ENCODE data around the gene KLF11.

The KLF11 gene

GRCh38 chr2:10039658-10040410 is 3.5 kb upstream of the KLF11 start:
- H2BK5ac ChIP-seq (ENCODE audit: low read depth, low read length, poor library complexity): no peak overlapping the region
- H3K23ac ChIP-seq (ENCODE audit: low read length): no peak overlapping the region
- no CpG with 5 or more reads among the region's 16 CpGs for WGBS (ENCODE audit: extremely low coverage, insufficient coverage, insufficient read length)
- no peak overlapping the region for H3K9ac ChIP-seq (ENCODE audit: low read length)
- H3K4me2 ChIP-seq (ENCODE audit: low read length): no peak overlapping the region
- H3K14ac ChIP-seq (ENCODE audit: low read length): no peak overlapping the region
- H2AK5ac ChIP-seq (ENCODE audit: low read length): no peak overlapping the region
- no peak overlapping the region for H3K4me3 ChIP-seq (ENCODE audit: low read depth, low read length)
- H2BK120ac ChIP-seq (ENCODE audit: insufficient read depth, low read length, poor library complexity): no peak overlapping the region
- H4K12ac ChIP-seq (ENCODE audit: low read depth, low read length): no peak overlapping the region
- H4K8ac ChIP-seq (ENCODE audit: low read depth, low read length): no peak overlapping the region
- peaks cover 0 to 3% of the 10 kb centered on the region in 2 experiments for H3K36me3 ChIP-seq (ENCODE audit: control insufficient read depth in 1 of 2, insufficient read depth in 2 of 2, low read length in 2 of 2)
- no peaks in the 10 kb centered on the region for H3K27me3 ChIP-seq (ENCODE audit: insufficient read depth, low read length)
- no peak overlapping the region for H2BK12ac ChIP-seq (ENCODE audit: low read length)
- DNase-seq: peak in 1 of 2 donors; percentile 42
- no peak overlapping the region for H3K27ac ChIP-seq (ENCODE audit: low read depth, low read length)
- H4K91ac ChIP-seq (ENCODE audit: low read depth, low read length): no peak overlapping the region
- H2AFZ ChIP-seq (ENCODE audit: insufficient read depth, low read length, poor library complexity): no peak overlapping the region
- H3K4ac ChIP-seq (ENCODE audit: low read depth, low read length): no peak overlapping the region
- H3K9me3 ChIP-seq (ENCODE audit: insufficient read depth, low read depth, low read length): peaks cover 4% of the 10 kb centered on the region
- peaks cover 12 to 18% of the 10 kb centered on the region in 2 experiments for H3K4me1 ChIP-seq (ENCODE audit: control insufficient read depth in 1 of 2, insufficient read depth in 2 of 2, low read length in 2 of 2)
- H3K79me2 ChIP-seq (ENCODE audit: control insufficient read depth, insufficient read depth, low read length, poor library complexity): peaks cover 2% of the 10 kb centered on the region
- H3K79me1 ChIP-seq (ENCODE audit: low read length): peaks cover 11% of the 10 kb centered on the region
- H3K18ac ChIP-seq (ENCODE audit: low read length): no peak overlapping the region

GRCh38 chr2:10041711-10042110 is 1.6 kb upstream of the KLF11 start:
- peaks cover 2% of the 10 kb centered on the region for H3K79me2 ChIP-seq (ENCODE audit: control insufficient read depth, insufficient read depth, low read length, poor library complexity)
- H3K27me3 ChIP-seq (ENCODE audit: insufficient read depth, low read length): no peaks in the 10 kb centered on the region
- no peak overlapping the region for H2AK5ac ChIP-seq (ENCODE audit: low read length)
- no peak overlapping the region for H4K91ac ChIP-seq (ENCODE audit: low read depth, low read length)
- H3K9ac ChIP-seq (ENCODE audit: low read length): no peak overlapping the region
- H2BK12ac ChIP-seq (ENCODE audit: low read length): no peak overlapping the region
- DNase-seq: no peak
- H3K4me1 ChIP-seq (ENCODE audit: control insufficient read depth in 1 of 2, insufficient read depth in 2 of 2, low read length in 2 of 2): peaks cover 12 to 18% of the 10 kb centered on the region in 2 experiments
- peaks cover 11% of the 10 kb centered on the region for H3K79me1 ChIP-seq (ENCODE audit: low read length)
- no peak overlapping the region for H4K12ac ChIP-seq (ENCODE audit: low read depth, low read length)
- H3K9me3 ChIP-seq (ENCODE audit: insufficient read depth, low read depth, low read length): peaks cover 4% of the 10 kb centered on the region
- H2AFZ ChIP-seq (ENCODE audit: insufficient read depth, low read length, poor library complexity): no peak overlapping the region
- no peak overlapping the region for H2BK120ac ChIP-seq (ENCODE audit: insufficient read depth, low read length, poor library complexity)
- no peak overlapping the region for H2BK5ac ChIP-seq (ENCODE audit: low read depth, low read length, poor library complexity)
- no peak overlapping the region for H4K8ac ChIP-seq (ENCODE audit: low read depth, low read length)
- no peak overlapping the region for H3K18ac ChIP-seq (ENCODE audit: low read length)
- no peak overlapping the region for H3K23ac ChIP-seq (ENCODE audit: low read length)
- H3K36me3 ChIP-seq (ENCODE audit: control insufficient read depth in 1 of 2, insufficient read depth in 2 of 2, low read length in 2 of 2): peaks cover 0 to 3% of the 10 kb centered on the region in 2 experiments
- no peak overlapping the region for H3K4me3 ChIP-seq (ENCODE audit: low read depth, low read length)
- WGBS (ENCODE audit: extremely low coverage, insufficient coverage, insufficient read length): no CpG with 5 or more reads among the region's 14 CpGs
- no peak overlapping the region for H3K27ac ChIP-seq (ENCODE audit: low read depth, low read length)
- H3K4ac ChIP-seq (ENCODE audit: low read depth, low read length): no peak overlapping the region
- H3K14ac ChIP-seq (ENCODE audit: low read length): no peak overlapping the region
- H3K4me2 ChIP-seq (ENCODE audit: low read length): no peak overlapping the region

- H2AFZ ChIP-seq (ENCODE audit: insufficient read depth, low read length, poor library complexity): peak overlapping the region; percentile 23
- peaks cover 2% of the 10 kb centered on the region for H3K79me2 ChIP-seq (ENCODE audit: control insufficient read depth, insufficient read depth, low read length, poor library complexity)
- H4K12ac ChIP-seq (ENCODE audit: low read depth, low read length): peak overlapping the region; percentile 56
- peak overlapping the region; percentile 68 for H2BK12ac ChIP-seq (ENCODE audit: low read length)
- peak overlapping the region; percentile 51 for H4K8ac ChIP-seq (ENCODE audit: low read depth, low read length)
- H2BK120ac ChIP-seq (ENCODE audit: insufficient read depth, low read length, poor library complexity): peak overlapping the region; percentile 40
- peak overlapping the region; percentile 35 for H3K27ac ChIP-seq (ENCODE audit: low read depth, low read length)
- no peak overlapping the region for H2AK5ac ChIP-seq (ENCODE audit: low read length)
- peaks cover 0 to 3% of the 10 kb centered on the region in 2 experiments for H3K36me3 ChIP-seq (ENCODE audit: control insufficient read depth in 1 of 2, insufficient read depth in 2 of 2, low read length in 2 of 2)
- H3K27me3 ChIP-seq (ENCODE audit: insufficient read depth, low read length): no peaks in the 10 kb centered on the region
- H3K23ac ChIP-seq (ENCODE audit: low read length): no peak overlapping the region
- H3K14ac ChIP-seq (ENCODE audit: low read length): peak overlapping the region; percentile 46
- H3K9ac ChIP-seq (ENCODE audit: low read length): no peak overlapping the region
- peak overlapping the region; percentile 52 for H4K91ac ChIP-seq (ENCODE audit: low read depth, low read length)
- H3K4me1 ChIP-seq (ENCODE audit: control insufficient read depth in 1 of 2, insufficient read depth in 2 of 2, low read length in 2 of 2): peaks cover 12 to 19% of the 10 kb centered on the region in 2 experiments
- no peak overlapping the region for H3K4ac ChIP-seq (ENCODE audit: low read depth, low read length)
- peaks cover 4% of the 10 kb centered on the region for H3K9me3 ChIP-seq (ENCODE audit: insufficient read depth, low read depth, low read length)
- H2BK5ac ChIP-seq (ENCODE audit: low read depth, low read length, poor library complexity): peak overlapping the region; percentile 12
- peak overlapping the region; percentile 61 for H3K4me3 ChIP-seq (ENCODE audit: low read depth, low read length)
- peak overlapping the region; percentile 80 for H3K4me2 ChIP-seq (ENCODE audit: low read length)
- peak; percentile 58 to 71 for DNase-seq
- WGBS (ENCODE audit: extremely low coverage, insufficient coverage, insufficient read length): no CpG with 5 or more reads among the region's 54 CpGs
- H3K18ac ChIP-seq (ENCODE audit: low read length): no peak overlapping the region
- peaks cover 11% of the 10 kb centered on the region for H3K79me1 ChIP-seq (ENCODE audit: low read length)
Observed at GRCh38 chr2:10042301-10043161, 819 bp upstream of the KLF11 start.

- H4K12ac ChIP-seq (ENCODE audit: low read depth, low read length): no peak overlapping the region
- peak overlapping the region; percentile 85 for H3K18ac ChIP-seq (ENCODE audit: low read length)
- H2BK120ac ChIP-seq (ENCODE audit: insufficient read depth, low read length, poor library complexity): peak overlapping the region; percentile 21
- H2BK12ac ChIP-seq (ENCODE audit: low read length): peak overlapping the region; percentile 21
- no peak overlapping the region for H2BK5ac ChIP-seq (ENCODE audit: low read depth, low read length, poor library complexity)
- H2AFZ ChIP-seq (ENCODE audit: insufficient read depth, low read length, poor library complexity): peak overlapping the region; percentile 3
- DNase-seq: peak; percentile 94 to 98
- peak overlapping the region; percentile 95 for H4K91ac ChIP-seq (ENCODE audit: low read depth, low read length)
- H3K4ac ChIP-seq (ENCODE audit: low read depth, low read length): peak overlapping the region; percentile 4
- H2AK5ac ChIP-seq (ENCODE audit: low read length): peak overlapping the region; percentile 16
- peaks cover 2% of the 10 kb centered on the region for H3K79me2 ChIP-seq (ENCODE audit: control insufficient read depth, insufficient read depth, low read length, poor library complexity)
- peak overlapping the region; percentile 68 for H4K8ac ChIP-seq (ENCODE audit: low read depth, low read length)
- H3K36me3 ChIP-seq (ENCODE audit: control insufficient read depth in 1 of 2, insufficient read depth in 2 of 2, low read length in 2 of 2): peaks cover 5 to 6% of the 10 kb centered on the region in 2 experiments
- H3K4me2 ChIP-seq (ENCODE audit: low read length): peak overlapping the region; percentile 76
- no peaks in the 10 kb centered on the region for H3K27me3 ChIP-seq (ENCODE audit: insufficient read depth, low read length)
- H3K14ac ChIP-seq (ENCODE audit: low read length): peak overlapping the region; percentile 45
- no peak overlapping the region for H3K23ac ChIP-seq (ENCODE audit: low read length)
- peak overlapping the region; percentile 77 for H3K4me3 ChIP-seq (ENCODE audit: low read depth, low read length)
- WGBS (ENCODE audit: extremely low coverage, insufficient coverage, insufficient read length): no CpG with 5 or more reads among the region's 90 CpGs
- H3K9me3 ChIP-seq (ENCODE audit: insufficient read depth, low read depth, low read length): peaks cover 4% of the 10 kb centered on the region
- H3K79me1 ChIP-seq (ENCODE audit: low read length): peaks cover 11% of the 10 kb centered on the region
- H3K4me1 ChIP-seq (ENCODE audit: control insufficient read depth in 1 of 2, insufficient read depth in 2 of 2, low read length in 2 of 2): peaks cover 18 to 28% of the 10 kb centered on the region in 2 experiments
- no peak overlapping the region for H3K27ac ChIP-seq (ENCODE audit: low read depth, low read length)
- H3K9ac ChIP-seq (ENCODE audit: low read length): no peak overlapping the region
Observed at GRCh38 chr2:10043906-10044601, 704 bp downstream of the KLF11 start.
